22Rv1 (cell line): ENCODE data around the gene COL8A1.

Experiments used
- CTCF ChIP-seq: fragments of 450-650 bp; IDR thresholded peaks from 2 replicates; pipeline ENCODE4 v1.5.1; 2017; ENCODE audit warnings: mild to moderate bottlenecking
- ZFX ChIP-seq: fragments of 450-650 bp; IDR thresholded peaks from 2 replicates; pipeline ENCODE4 v1.6.1; 2017; ENCODE audit warnings: antibody characterized with exemption, borderline replicate concordance

- TF ChIP-seq CTCF (no peak), ZFX (no peak)
Measured at GRCh38 chr3:99630815-99631214, 7.6 kb upstream of the COL8A1 start.
